Keratinocyte (primary cell): Measurements from ENCODE around the gene SEMA3E. TPM values are rescaled to one million over a fixed set of nuclear protein-coding genes. Genes with fewer than 3 reads are reported as not detected.

ENCODE experiments used
- DNase-seq: peaks from one replicate; pipeline ENCODE4 v3.0.0-alpha.2; 2011; ENCODE audit warnings: low read depth, missing footprints, low spot score
- FAIRE-seq: peaks from 2 replicates; lab custom pipeline; 2011; peaks lifted over from hg19 to GRCh38; lab: Jason Lieb, UNC
- H2AFZ ChIP-seq: 2 replicates; pipeline ENCODE4 v1.6.0; 2012; ENCODE audit warnings: low read length, control low read depth, inconsistent platforms; ENCODE audit not compliant: control insufficient read depth
- H3K27ac ChIP-seq: 2 replicates; pipeline ENCODE4 v1.5.1; 2011; ENCODE audit warnings: low read length; ENCODE audit not compliant: control insufficient read depth, insufficient read depth
- H3K27me3 ChIP-seq: 3 replicates; pipeline ENCODE4 v1.6.0; 2011; ENCODE audit warnings: low read length; ENCODE audit not compliant: control insufficient read depth, insufficient read depth; ENCODE audit errors: extremely low read depth
- H3K36me3 ChIP-seq, 2 experiments: 2 replicates in 1 of 2; 3 replicates in 1 of 2; pipeline ENCODE4 v1.5.1; 2011; ENCODE audit warnings: low read length in 2 of 2, mild to moderate bottlenecking in 1 of 2; ENCODE audit not compliant: control insufficient read depth in 2 of 2, insufficient read depth in 2 of 2; ENCODE audit errors: extremely low read depth in 1 of 2
- H3K4me1 ChIP-seq: 3 replicates; pipeline ENCODE4 v1.5.1; 2011; ENCODE audit warnings: low read length; ENCODE audit not compliant: control insufficient read depth, insufficient read depth; ENCODE audit errors: extremely low read depth
- H3K4me2 ChIP-seq: 3 replicates; pipeline ENCODE4 v1.6.0; 2011; ENCODE audit warnings: low read depth, low read length; ENCODE audit not compliant: control insufficient read depth, insufficient read depth; ENCODE audit errors: extremely low read depth
- H3K4me3 ChIP-seq, 3 experiments: fragments of 200-600 bp in 1 of 3; sonication (generic) in 1 of 3; 2 replicates in 2 of 3; 3 replicates in 1 of 3; pipeline ENCODE4 v1.5.1; 2011 to 2016; ENCODE audit warnings: low read length in 3 of 3, mild to moderate bottlenecking in 3 of 3, control low read depth in 2 of 3, inconsistent platforms in 1 of 3, low read depth in 1 of 3, mixed read lengths in 1 of 3, mixed run types in 1 of 3, moderate library complexity in 1 of 3; ENCODE audit not compliant: control insufficient read depth in 2 of 3, insufficient read depth in 2 of 3; ENCODE audit errors: extremely low read depth in 1 of 3
- H3K79me2 ChIP-seq: 2 replicates; pipeline ENCODE4 v1.6.0; 2012; ENCODE audit warnings: low read length; ENCODE audit not compliant: control insufficient read depth, insufficient read depth
- H3K9ac ChIP-seq: 3 replicates; pipeline ENCODE4 v1.6.0; 2011; ENCODE audit warnings: low read length; ENCODE audit not compliant: control insufficient read depth, insufficient read depth; ENCODE audit errors: extremely low read depth
- H3K9me1 ChIP-seq: 3 replicates; pipeline ENCODE4 v1.6.0; 2011; ENCODE audit warnings: low read length; ENCODE audit not compliant: control insufficient read depth, insufficient read depth; ENCODE audit errors: extremely low read depth
- H3K9me3 ChIP-seq: 2 replicates; pipeline ENCODE4 v1.5.1; 2012; ENCODE audit warnings: low read depth, low read length; ENCODE audit not compliant: control insufficient read depth
- H4K20me1 ChIP-seq: 3 replicates; pipeline ENCODE4 v1.6.0; 2011; ENCODE audit warnings: low read length; ENCODE audit not compliant: control insufficient read depth, insufficient read depth; ENCODE audit errors: extremely low read depth
- EZH2 ChIP-seq: IDR thresholded peaks from one replicate; pipeline ENCODE4 v1.6.1; 2012; ENCODE audit warnings: inconsistent platforms, mild to moderate bottlenecking, low read length, moderate library complexity
- dilution Hi-C: fragments of 300-500 bp; cut with MboI; formaldehyde crosslinking; loops from one replicate; pipeline ENCODE4 v1.7.0; 2020; ENCODE audit warnings: low sequenced_read_pairs; ENCODE audit not compliant: extremely low pct_ligation_motif_present
- polyA plus RNA-seq, 5 experiments: library from polyadenylated mRNA; depleted of rRNA in 3 of 5; stranded (reverse) in 3 of 5; stranded (forward) in 1 of 5; unstranded in 1 of 5; fragments of >200 nt; gene quantifications; 1 replicate in 1 of 5; 2 replicates in 3 of 5; 3 replicates in 1 of 5; pipeline versions ENCODE4 v1.2.1 to v1.2.3, GENCODE V29; 2011 to 2012; ENCODE audit warnings: missing spikeins in 2 of 5, low read depth in 1 of 5, low replicate concordance in 1 of 5
- TF ChIP-seq, protein P1 (sequence below), 3 experiments: IDR thresholded peaks in 1 of 3; conservative IDR thresholded peaks in 1 of 3; optimal IDR thresholded peaks in 1 of 3; 2 replicates in 2 of 3; 3 replicates in 1 of 3; pipeline versions ENCODE3 to v1.5.1; 2011; ENCODE audit warnings: low read length in 3 of 3, mild to moderate bottlenecking in 3 of 3, moderate library complexity in 2 of 3, control low read depth in 1 of 3, inconsistent platforms in 1 of 3; ENCODE audit not compliant: insufficient read depth in 2 of 3; ENCODE audit errors: extremely low read depth in 1 of 3

Gene SEMA3E
- polyA plus RNA-seq, 1 donor (not counting 4 experiments of a cell fraction or from before 2014, with no cell fraction given), result 0.21 TPM

DNA sequence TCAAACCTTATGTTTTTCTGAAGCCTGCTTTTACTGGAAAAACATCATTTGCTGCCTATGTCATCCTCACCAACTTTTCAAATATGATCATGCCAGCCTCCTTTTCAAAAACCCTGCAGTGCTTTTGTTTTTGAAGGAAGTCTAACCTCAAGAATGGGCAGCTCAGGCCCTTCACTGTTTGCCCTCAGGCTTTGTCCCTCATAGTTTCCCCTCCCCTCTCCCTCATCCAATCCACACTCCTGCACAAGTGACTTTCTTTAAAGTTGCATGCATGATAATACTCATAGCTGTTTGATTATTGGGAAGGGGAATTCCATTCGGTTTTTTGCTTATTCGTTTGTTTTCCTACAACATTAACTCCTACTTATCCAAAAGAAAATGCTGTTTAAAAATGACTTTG is 219.4 kb downstream of the SEMA3E start:
- TF ChIP-seq, protein P1, sequence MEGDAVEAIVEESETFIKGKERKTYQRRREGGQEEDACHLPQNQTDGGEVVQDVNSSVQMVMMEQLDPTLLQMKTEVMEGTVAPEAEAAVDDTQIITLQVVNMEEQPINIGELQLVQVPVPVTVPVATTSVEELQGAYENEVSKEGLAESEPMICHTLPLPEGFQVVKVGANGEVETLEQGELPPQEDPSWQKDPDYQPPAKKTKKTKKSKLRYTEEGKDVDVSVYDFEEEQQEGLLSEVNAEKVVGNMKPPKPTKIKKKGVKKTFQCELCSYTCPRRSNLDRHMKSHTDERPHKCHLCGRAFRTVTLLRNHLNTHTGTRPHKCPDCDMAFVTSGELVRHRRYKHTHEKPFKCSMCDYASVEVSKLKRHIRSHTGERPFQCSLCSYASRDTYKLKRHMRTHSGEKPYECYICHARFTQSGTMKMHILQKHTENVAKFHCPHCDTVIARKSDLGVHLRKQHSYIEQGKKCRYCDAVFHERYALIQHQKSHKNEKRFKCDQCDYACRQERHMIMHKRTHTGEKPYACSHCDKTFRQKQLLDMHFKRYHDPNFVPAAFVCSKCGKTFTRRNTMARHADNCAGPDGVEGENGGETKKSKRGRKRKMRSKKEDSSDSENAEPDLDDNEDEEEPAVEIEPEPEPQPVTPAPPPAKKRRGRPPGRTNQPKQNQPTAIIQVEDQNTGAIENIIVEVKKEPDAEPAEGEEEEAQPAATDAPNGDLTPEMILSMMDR (optimal IDR thresholded peaks at IDR 0.05 in 1 of 3, IDR thresholded peaks at IDR 0.05 in 1 of 3, conservative IDR thresholded peaks at IDR 0.05 in 1 of 3; ENCODE audit: extremely low read depth in 1 of 3, insufficient read depth in 2 of 3, low read length in 3 of 3), result no peak
- no peak for TF ChIP-seq EZH2
- Histone ChIP-seq H3K9ac (no peak overlapping the region), H3K27me3 (no peaks in the 10 kb centered on the region), H3K79me2 (no peaks in the 10 kb centered on the region), H3K9me1 (no peaks in the 10 kb centered on the region), H4K20me1 (no peaks in the 10 kb centered on the region), H3K4me2 (no peak overlapping the region), H3K9me3 (no peaks in the 10 kb centered on the region), H3K36me3 (no peaks in the 10 kb centered on the region), H3K4me1 (no peaks in the 10 kb centered on the region), H3K27ac (no peak overlapping the region), H3K4me3 (no peak overlapping the region), H2AFZ (no peak overlapping the region)
- DNase-seq (no peak), FAIRE-seq (no peak)
- dilution Hi-C loops, result no loop called here

DNA sequence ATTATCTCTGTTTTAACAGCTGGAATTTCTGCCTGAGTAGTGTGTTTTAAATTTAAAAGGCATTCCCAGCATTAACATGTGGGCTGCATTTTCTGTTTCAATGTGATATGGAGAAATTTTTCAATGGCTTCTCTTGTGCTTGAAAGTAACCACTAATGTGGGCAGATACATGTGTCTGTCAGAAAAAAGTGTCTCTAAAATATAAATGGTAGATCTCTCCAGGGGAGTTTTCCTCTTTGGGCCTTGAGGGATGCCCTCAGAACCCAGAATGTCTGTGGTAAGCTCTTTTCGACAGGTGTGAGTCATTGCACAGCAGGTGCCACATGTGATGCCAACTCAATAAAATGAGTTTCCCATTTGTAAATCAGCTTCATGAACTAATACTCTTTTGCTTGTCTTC is 221.1 kb downstream of the SEMA3E start:
- Histone ChIP-seq H3K9me3 (no peaks in the 10 kb centered on the region), H3K27ac (no peak overlapping the region), H3K4me1 (no peaks in the 10 kb centered on the region), H3K79me2 (no peaks in the 10 kb centered on the region), H3K4me2 (no peak overlapping the region), H3K36me3 (no peaks in the 10 kb centered on the region), H3K4me3 (no peak overlapping the region), H2AFZ (no peak overlapping the region), H3K9ac (no peak overlapping the region), H3K27me3 (no peaks in the 10 kb centered on the region), H4K20me1 (no peaks in the 10 kb centered on the region), H3K9me1 (no peaks in the 10 kb centered on the region)
- TF ChIP-seq EZH2, result no peak
- TF ChIP-seq, protein P1 (optimal IDR thresholded peaks at IDR 0.05 in 1 of 3, IDR thresholded peaks at IDR 0.05 in 1 of 3, conservative IDR thresholded peaks at IDR 0.05 in 1 of 3; ENCODE audit: extremely low read depth in 1 of 3, insufficient read depth in 2 of 3, low read length in 3 of 3), result no peak
- DNase-seq (no peak), FAIRE-seq (no peak)
- dilution Hi-C loops, result no loop called here
